Erythroblast (primary cell): ENCODE measurements around the gene MGAT5B.
"Not testable (repeated sequence)": the region's sequence is repeated elsewhere in the genome, so short reads cannot be mapped to it uniquely, and the experiment has no call there.

ENCODE experiments used
- DNase-seq, 2 experiments: peaks; one replicate each; lab custom pipeline; 2025; lab: John Stamatoyannopoulos, UW
- GATA1 ChIP-seq: IDR thresholded peaks from 2 replicates; pipeline ENCODE4 v1.6.1; 2011; ENCODE audit warnings: low read depth, mild to moderate bottlenecking, control low read depth, low read length, moderate library complexity
- POLR2A ChIP-seq: IDR thresholded peaks from 2 replicates; pipeline ENCODE4 v1.6.1; 2011; ENCODE audit warnings: mild to moderate bottlenecking, low read length

MGAT5B gene

GRCh38 chr17:76841776-76842405 is 26.3 kb upstream of the MGAT5B start:
- DNase-seq = peak; percentile 65 to 73
- TF ChIP-seq GATA1 (no peak), POLR2A (no peak)

GRCh38 chr17:76843068-76843467 is 25.1 kb upstream of the MGAT5B start:
- DNase-seq = not testable (repeated sequence)

GRCh38 chr17:76843703-76844484 is 24.3 kb upstream of the MGAT5B start:
- DNase-seq = peak; percentile 21 to 51
- TF ChIP-seq POLR2A (no peak), GATA1 (no peak)

GRCh38 chr17:76844485-76844829 is 23.7 kb upstream of the MGAT5B start:
- no peak for DNase-seq
- TF ChIP-seq POLR2A (no peak), GATA1 (no peak)

- TF ChIP-seq GATA1 (no peak), POLR2A (no peak)
Observed at GRCh38 chr17:76844846-76845245, 23.4 kb upstream of the MGAT5B start.

GRCh38 chr17:76845541-76846017 is 22.6 kb upstream of the MGAT5B start:
- no peak for TF ChIP-seq GATA1
- TF ChIP-seq POLR2A = no peak
- DNase-seq = peak; percentile 81 to 82

More at GRCh38 chr17:76844846-76845245, 23.4 kb upstream of the MGAT5B start:
- no peak for DNase-seq

- DNase-seq = no peak
- TF ChIP-seq GATA1 = no peak
Observed at GRCh38 chr17:76847031-76847430, 21.2 kb upstream of the MGAT5B start.

GRCh38 chr17:76848670-76849069 is 19.5 kb upstream of the MGAT5B start:
- DNase-seq = peak; percentile 86 to 93
- TF ChIP-seq POLR2A = peak; percentile 36
- TF ChIP-seq GATA1 = peak; percentile 36

GRCh38 chr17:76849160-76849559 is 19.0 kb upstream of the MGAT5B start:
- DNase-seq = peak; percentile 44 to 56

GRCh38 chr17:76852843-76853242 is 15.4 kb upstream of the MGAT5B start:
- DNase-seq = no peak
- TF ChIP-seq GATA1 (no peak), POLR2A (no peak)

GRCh38 chr17:76855105-76855504 is 13.1 kb upstream of the MGAT5B start:
- no peak for DNase-seq
- TF ChIP-seq POLR2A (no peak), GATA1 (no peak)

GRCh38 chr17:76862079-76862478 is 6.1 kb upstream of the MGAT5B start:
- TF ChIP-seq POLR2A = no peak
- TF ChIP-seq GATA1 = no peak
- DNase-seq = no peak

- no peak for DNase-seq
- TF ChIP-seq GATA1 = no peak
- TF ChIP-seq POLR2A = no peak
Observed at GRCh38 chr17:76862494-76862893, 5.7 kb upstream of the MGAT5B start.

- TF ChIP-seq GATA1 (no peak), POLR2A (no peak)
Observed at GRCh38 chr17:76864024-76864423, 4.2 kb upstream of the MGAT5B start.

GRCh38 chr17:76865174-76865573 is 3.0 kb upstream of the MGAT5B start:
- DNase-seq = no peak
- TF ChIP-seq GATA1 (no peak), POLR2A (no peak)

More at GRCh38 chr17:76864024-76864423, 4.2 kb upstream of the MGAT5B start:
- DNase-seq = no peak
